ENCODE data around the gene POLR1C. TPM values are rescaled to one million over a fixed set of nuclear protein-coding genes. Genes with fewer than 3 reads are reported as not detected.
A peak's percentile ranks its signal among the peaks of the same experiment; 100 is the strongest.
"Not testable (repeated sequence)": the region's sequence is repeated elsewhere in the genome, so short reads cannot be mapped to it uniquely, and the experiment has no call there.

Gene POLR1C
- 10 to 100 TPM; 47.5 to 50.1 TPM for total RNA-seq

- DNase-seq: peak; percentile 99
- CTCF ChIA-PET: interaction anchor here (0.8 to 3.3 kb wide), 2 partner anchors 10 to 250 kb away, joined by 3 to 24 read pairs; no protein-coding TSS in a partner anchor
- H3K36me3 Mint-ChIP-seq (ENCODE audit: low read depth): peaks cover 17% of the 10 kb centered on the region
- no peak within 1 kb of the TSS for H3K4me3 Mint-ChIP-seq
- H3K4me1 Mint-ChIP-seq (ENCODE audit: low read depth): peaks cover 28% of the 10 kb centered on the region
- no peak within 1 kb of the TSS for H3K27ac Mint-ChIP-seq
- H3K9me3 Mint-ChIP-seq: no peaks in the 10 kb centered on the region
- H3K27me3 Mint-ChIP-seq (ENCODE audit: low read depth): no peaks in the 10 kb centered on the region
- intact Hi-C loops (cut with micrococcal nuclease): loop anchor here (1.0 to 5.0 kb wide), 11 partner anchors 40 to 610 kb away; partner anchors contain the start of genes ABCC10, CNPY3, GTPBP2 and KLC4
Observed at GRCh38 chr6:43516697-43517504, at the start of gene POLR1C, which contains the start of gene YIPF3. POLR1C (plus strand) TSS chr6:43517089; CDS start chr6:43517110, 21 bp downstream. YIPF3 (minus strand) TSS chr6:43516926; CDS start chr6:43516807, 119 bp downstream.

GRCh38 chr6:43467265-43467664, 49.6 kb upstream of the POLR1C start:
- DNase-seq; H3K27ac Mint-ChIP-seq; H3K4me1 Mint-ChIP-seq (ENCODE audit: low read depth); intact Hi-C loops (cut with micrococcal nuclease); CTCF ChIA-PET; H3K36me3 Mint-ChIP-seq (ENCODE audit: low read depth); H3K4me3 Mint-ChIP-seq; H3K9me3 Mint-ChIP-seq; H3K27me3 Mint-ChIP-seq (ENCODE audit: low read depth): not testable (repeated sequence)

- Mint-ChIP-seq H3K4me1 (ENCODE audit: low read depth) (no peaks in the 10 kb centered on the region), H3K27me3 (ENCODE audit: low read depth) (peaks cover 7% of the 10 kb centered on the region), H3K4me3 (no peak overlapping the region), H3K27ac (no peak overlapping the region), H3K9me3 (no peaks in the 10 kb centered on the region), H3K36me3 (ENCODE audit: low read depth) (no peaks in the 10 kb centered on the region)
- intact Hi-C loops (cut with micrococcal nuclease): no loop called here
- no peak for DNase-seq
- CTCF ChIA-PET: no interaction called here
Observed at GRCh38 chr6:43467752-43468151, 49.1 kb upstream of the POLR1C start.

- Mint-ChIP-seq H3K9me3 (no peaks in the 10 kb centered on the region), H3K27ac (no peak overlapping the region), H3K4me3 (no peak overlapping the region), H3K27me3 (ENCODE audit: low read depth) (peaks cover 4% of the 10 kb centered on the region), H3K4me1 (ENCODE audit: low read depth) (no peaks in the 10 kb centered on the region), H3K36me3 (ENCODE audit: low read depth) (no peaks in the 10 kb centered on the region)
- intact Hi-C loops (cut with micrococcal nuclease): no loop called here
- no peak for DNase-seq
- CTCF ChIA-PET: no interaction called here
Observed at GRCh38 chr6:43468240-43468639, 48.6 kb upstream of the POLR1C start.

- DNase-seq: no peak
- intact Hi-C loops (cut with micrococcal nuclease): no loop called here
- peaks cover 2% of the 10 kb centered on the region for H3K27me3 Mint-ChIP-seq (ENCODE audit: low read depth)
- CTCF ChIA-PET: interaction anchor here (1.0 kb wide), 1 partner anchor 12 kb away, joined by 3 read pairs; no protein-coding TSS in a partner anchor
- H3K4me3 Mint-ChIP-seq: no peak overlapping the region
- no peaks in the 10 kb centered on the region for H3K36me3 Mint-ChIP-seq (ENCODE audit: low read depth)
- no peak overlapping the region for H3K27ac Mint-ChIP-seq
- no peaks in the 10 kb centered on the region for H3K4me1 Mint-ChIP-seq (ENCODE audit: low read depth)
- no peaks in the 10 kb centered on the region for H3K9me3 Mint-ChIP-seq
Observed at GRCh38 chr6:43468748-43469681, 47.9 kb upstream of the POLR1C start.

GRCh38 chr6:43469947-43470346, 46.9 kb upstream of the POLR1C start:
- no peaks in the 10 kb centered on the region for H3K4me1 Mint-ChIP-seq (ENCODE audit: low read depth)
- intact Hi-C loops (cut with micrococcal nuclease): no loop called here
- H3K4me3 Mint-ChIP-seq: no peak overlapping the region
- DNase-seq: no peak
- no peaks in the 10 kb centered on the region for H3K9me3 Mint-ChIP-seq
- H3K27ac Mint-ChIP-seq: no peak overlapping the region
- no peaks in the 10 kb centered on the region for H3K36me3 Mint-ChIP-seq (ENCODE audit: low read depth)
- H3K27me3 Mint-ChIP-seq (ENCODE audit: low read depth): peaks cover 2% of the 10 kb centered on the region
- CTCF ChIA-PET: interaction anchor here (1.0 to 1.2 kb wide), 2 partner anchors 13 to 36 kb away, joined by 3 read pairs; no protein-coding TSS in a partner anchor

GRCh38 chr6:43471399-43471798, 45.5 kb upstream of the POLR1C start:
- intact Hi-C loops (cut with micrococcal nuclease): no loop called here
- no peak for DNase-seq
- Mint-ChIP-seq H3K4me1 (ENCODE audit: low read depth) (no peaks in the 10 kb centered on the region), H3K27ac (no peak overlapping the region), H3K27me3 (ENCODE audit: low read depth) (no peaks in the 10 kb centered on the region), H3K36me3 (ENCODE audit: low read depth) (no peaks in the 10 kb centered on the region), H3K4me3 (no peak overlapping the region), H3K9me3 (no peaks in the 10 kb centered on the region)
- CTCF ChIA-PET: interaction anchor here (0.6 kb wide), 1 partner anchor 22 kb away, joined by 5 read pairs; no protein-coding TSS in a partner anchor

GRCh38 chr6:43472515-43472914, 44.4 kb upstream of the POLR1C start:
- Mint-ChIP-seq H3K9me3 (no peaks in the 10 kb centered on the region), H3K4me1 (ENCODE audit: low read depth) (peaks cover 10% of the 10 kb centered on the region), H3K36me3 (ENCODE audit: low read depth) (no peaks in the 10 kb centered on the region), H3K27me3 (ENCODE audit: low read depth) (no peaks in the 10 kb centered on the region), H3K27ac (no peak overlapping the region), H3K4me3 (no peak overlapping the region)
- no peak for DNase-seq
- CTCF ChIA-PET: interaction anchor here (0.6 kb wide), 2 partner anchors 17 to 23 kb away, joined by 3 to 4 read pairs; partner anchors contain the start of gene DLK2
- intact Hi-C loops (cut with micrococcal nuclease): no loop called here

GRCh38 chr6:43475516-43475915, 41.4 kb upstream of the POLR1C start:
- no peak for DNase-seq
- intact Hi-C loops (cut with micrococcal nuclease): no loop called here
- no peak overlapping the region for H3K27ac Mint-ChIP-seq
- H3K4me3 Mint-ChIP-seq: no peak overlapping the region
- CTCF ChIA-PET: interaction anchor here (1.2 kb wide), 1 partner anchor 30 kb away, joined by 5 read pairs; no protein-coding TSS in a partner anchor
- H3K4me1 Mint-ChIP-seq (ENCODE audit: low read depth): peaks cover 32% of the 10 kb centered on the region
- no peaks in the 10 kb centered on the region for H3K36me3 Mint-ChIP-seq (ENCODE audit: low read depth)
- H3K27me3 Mint-ChIP-seq (ENCODE audit: low read depth): no peaks in the 10 kb centered on the region
- no peaks in the 10 kb centered on the region for H3K9me3 Mint-ChIP-seq

- H3K36me3 Mint-ChIP-seq (ENCODE audit: low read depth): no peaks in the 10 kb centered on the region
- H3K9me3 Mint-ChIP-seq: no peaks in the 10 kb centered on the region
- H3K4me3 Mint-ChIP-seq: peak overlapping the region; percentile 87
- CTCF ChIA-PET: no interaction called here
- intact Hi-C loops (cut with micrococcal nuclease): loop anchor here (1.0 to 2.0 kb wide), 5 partner anchors 21 to 306 kb away; partner anchors contain the start of genes ABCC10, DLK2, SRF and YIPF3
- peaks cover 38% of the 10 kb centered on the region for H3K4me1 Mint-ChIP-seq (ENCODE audit: low read depth)
- H3K27me3 Mint-ChIP-seq (ENCODE audit: low read depth): no peaks in the 10 kb centered on the region
- no peak for DNase-seq
- peak overlapping the region; percentile 67 for H3K27ac Mint-ChIP-seq
Observed at GRCh38 chr6:43476746-43477145, 40.1 kb upstream of the POLR1C start.

- H3K36me3 Mint-ChIP-seq (ENCODE audit: low read depth): no peaks in the 10 kb centered on the region
- peaks cover 45% of the 10 kb centered on the region for H3K4me1 Mint-ChIP-seq (ENCODE audit: low read depth)
- peak within 1 kb of the TSS; percentile 87 for H3K4me3 Mint-ChIP-seq
- no peaks in the 10 kb centered on the region for H3K27me3 Mint-ChIP-seq (ENCODE audit: low read depth)
- H3K9me3 Mint-ChIP-seq: no peaks in the 10 kb centered on the region
- peak; percentile 98 for DNase-seq
- intact Hi-C loops (cut with micrococcal nuclease): loop anchor here (1.0 to 2.0 kb wide), 5 partner anchors 22 to 307 kb away; partner anchors contain the start of genes ABCC10, DLK2, SRF and YIPF3
- CTCF ChIA-PET: interaction anchor here (1.3 kb wide), 1 partner anchor 29 kb away, joined by 3 read pairs; no protein-coding TSS in a partner anchor
- H3K27ac Mint-ChIP-seq: peak within 1 kb of the TSS; percentile 67
Observed at GRCh38 chr6:43477235-43478007, 39.5 kb upstream of the POLR1C start, which contains the start of gene TJAP1. TJAP1 (plus strand) TSS chr6:43477570; CDS start chr6:43499002, 21,432 bp downstream.

Data from activated naive CD4-positive, alpha-beta T cell treated with anti-CD3 and anti-CD28 coated beads for 36 hours (primary cell).